Upper lobe of right lung (tissue), 1 donor: ENCODE measurements around the gene AFG3L2. TPM values are rescaled to one million over a fixed set of nuclear protein-coding genes. Genes with fewer than 3 reads are reported as not detected.

ENCODE experiments used
- ATAC-seq: fragments of 200-7000 bp; cut with Tn5 transposase; one replicate; pipeline ENCODE4 v1.9.1; 2020; ENCODE audit warnings: mild to moderate bottlenecking, moderate library complexity
- DNase-seq: peaks from one replicate; pipeline ENCODE4 v3.0.0-alpha.2; 2020
- H3K27ac ChIP-seq: fragments of 200-600 bp; one replicate; pipeline ENCODE4 v1.8.0; 2022
- H3K27me3 ChIP-seq: fragments of 200-600 bp; one replicate; pipeline ENCODE4 v1.8.0; 2022; ENCODE audit warnings: mild to moderate bottlenecking
- H3K36me3 ChIP-seq: fragments of 200-600 bp; one replicate; pipeline ENCODE4 v1.8.0; 2022
- H3K4me1 ChIP-seq: fragments of 200-600 bp; one replicate; pipeline ENCODE4 v1.8.0; 2022
- H3K4me3 ChIP-seq: fragments of 200-600 bp; one replicate; pipeline ENCODE4 v1.8.0; 2022; ENCODE audit warnings: mild to moderate bottlenecking
- H3K9me3 ChIP-seq: fragments of 200-600 bp; one replicate; pipeline ENCODE4 v1.8.0; 2022
- CTCF ChIP-seq: fragments of 200-600 bp; IDR thresholded peaks from one replicate; pipeline ENCODE4 v1.8.0; 2022; ENCODE audit warnings: antibody characterized with exemption
- intact Hi-C: fragments of 100-400 bp; cut with DNase I; formaldehyde crosslinking; loops from one replicate; pipeline ENCODE4 v1.11.0; 2022
- total RNA-seq: library from RNA; stranded (reverse); fragmentation: NEBNext Ultra II Directional; extraction: Animal tissue kit (Norgen Biotek cat#: 25700); gene quantifications from one replicate; pipeline ENCODE4 v1.2.1, GENCODE V29; 2021
- donor health status: DM: no; HTN: yes; CAD: no; lungs with severe emphysema.

AFG3L2 gene
- total RNA-seq, 1 donor from 2014 or later, result 35.4 TPM

GRCh38 chr18:12290086-12290485, 86.9 kb downstream of the AFG3L2 start:
- TF ChIP-seq CTCF, result no peak
- H3K4me1 ChIP-seq, result peaks cover 12% of the 10 kb centered on the region
- no peak for ATAC-seq
- no peak overlapping the region for H3K27ac ChIP-seq
- peak; percentile 41 for DNase-seq
- intact Hi-C loops, result no loop called here
- H3K27me3 ChIP-seq, result peaks cover 34% of the 10 kb centered on the region
- no peaks in the 10 kb centered on the region for H3K9me3 ChIP-seq
- H3K36me3 ChIP-seq, result no peaks in the 10 kb centered on the region
- no peak overlapping the region for H3K4me3 ChIP-seq

GRCh38 chr18:12288403-12288755, 88.6 kb downstream of the AFG3L2 start:
- Histone ChIP-seq H3K27me3 (peaks cover 34% of the 10 kb centered on the region), H3K4me3 (peak overlapping the region; percentile 45), H3K4me1 (peaks cover 12% of the 10 kb centered on the region), H3K36me3 (no peaks in the 10 kb centered on the region), H3K9me3 (no peaks in the 10 kb centered on the region), H3K27ac (peak overlapping the region; percentile 55)
- peak; percentile 1 for ATAC-seq
- intact Hi-C loops, result no loop called here
- DNase-seq, result no peak
- TF ChIP-seq CTCF, result no peak

- Histone ChIP-seq H3K27ac (peak overlapping the region; percentile 70), H3K4me3 (peak overlapping the region; percentile 45), H3K36me3 (no peaks in the 10 kb centered on the region), H3K4me1 (peaks cover 12% of the 10 kb centered on the region), H3K9me3 (no peaks in the 10 kb centered on the region), H3K27me3 (peaks cover 34% of the 10 kb centered on the region)
- no peak for TF ChIP-seq CTCF
- DNase-seq (peak; percentile 89), ATAC-seq (peak; percentile 92)
- intact Hi-C loops, result no loop called here
Observed at GRCh38 chr18:12287684-12288402, 89.2 kb downstream of the AFG3L2 start.

- Histone ChIP-seq H3K27me3 (peaks cover 34% of the 10 kb centered on the region), H3K4me3 (peak overlapping the region; percentile 45), H3K27ac (peak overlapping the region; percentile 70), H3K36me3 (no peaks in the 10 kb centered on the region), H3K9me3 (no peaks in the 10 kb centered on the region), H3K4me1 (peaks cover 12% of the 10 kb centered on the region)
- intact Hi-C loops, result no loop called here
- peak; percentile 83 for ATAC-seq
- TF ChIP-seq CTCF, result no peak
- DNase-seq, result peak; percentile 71
Observed at GRCh38 chr18:12287131-12287681, 89.8 kb downstream of the AFG3L2 start.

GRCh38 chr18:12283666-12284065, 93.4 kb downstream of the AFG3L2 start:
- ATAC-seq (no peak), DNase-seq (no peak)
- no peak for TF ChIP-seq CTCF
- H3K27ac ChIP-seq, result no peak overlapping the region
- intact Hi-C loops, result no loop called here
- H3K36me3 ChIP-seq, result no peaks in the 10 kb centered on the region
- H3K9me3 ChIP-seq, result no peaks in the 10 kb centered on the region
- H3K4me3 ChIP-seq, result no peak overlapping the region
- H3K4me1 ChIP-seq, result peaks cover 17% of the 10 kb centered on the region
- peaks cover 16% of the 10 kb centered on the region for H3K27me3 ChIP-seq
